ENCODE data around the gene MINDY2. TPM values are rescaled to one million over a fixed set of nuclear protein-coding genes. Genes with fewer than 3 reads are reported as not detected.
A peak's percentile ranks its signal among the peaks of the same experiment; 100 is the strongest.

Gene MINDY2
- total and polyA plus RNA-seq, 9 of the 15 experiments (the other 6 are each of a cell fraction or from before 2014, with no cell fraction given) = 2.4 to 15.3 (median 7.2) TPM

DNA sequence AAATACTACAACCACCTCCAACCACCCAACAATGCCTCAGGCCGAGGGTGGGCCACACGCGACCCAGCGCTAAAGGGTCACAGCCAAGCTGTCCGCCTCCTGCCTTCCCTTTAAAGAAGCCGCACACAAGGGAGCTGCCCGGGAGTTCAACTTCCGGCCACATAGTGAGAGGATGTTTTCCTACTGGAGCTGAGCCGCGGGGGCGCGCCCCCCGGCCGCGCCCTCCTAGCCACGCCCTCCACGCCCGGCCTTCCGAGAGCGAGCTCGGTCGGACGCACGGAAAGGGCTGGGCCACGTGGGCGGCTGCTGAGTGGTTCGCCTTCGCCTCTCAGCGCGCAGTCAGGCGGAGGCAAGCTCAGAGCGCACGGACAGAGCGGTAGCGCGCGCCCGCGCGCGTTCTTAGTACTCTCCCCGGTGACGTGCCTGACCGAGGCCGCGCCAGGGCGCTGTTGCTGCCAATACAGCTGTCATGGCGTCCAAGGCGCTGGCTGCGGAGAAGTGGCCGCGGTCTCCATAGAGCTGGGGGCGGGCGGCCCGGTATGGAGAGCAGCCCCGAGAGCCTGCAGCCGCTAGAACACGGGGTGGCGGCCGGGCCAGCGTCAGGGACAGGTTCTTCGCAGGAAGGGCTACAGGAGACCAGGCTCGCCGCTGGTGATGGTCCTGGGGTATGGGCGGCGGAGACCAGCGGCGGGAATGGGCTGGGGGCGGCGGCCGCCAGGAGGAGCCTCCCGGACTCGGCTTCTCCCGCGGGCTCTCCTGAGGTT is at the start of gene MINDY2 (continued):
- TF ChIP-seq, protein P1, sequence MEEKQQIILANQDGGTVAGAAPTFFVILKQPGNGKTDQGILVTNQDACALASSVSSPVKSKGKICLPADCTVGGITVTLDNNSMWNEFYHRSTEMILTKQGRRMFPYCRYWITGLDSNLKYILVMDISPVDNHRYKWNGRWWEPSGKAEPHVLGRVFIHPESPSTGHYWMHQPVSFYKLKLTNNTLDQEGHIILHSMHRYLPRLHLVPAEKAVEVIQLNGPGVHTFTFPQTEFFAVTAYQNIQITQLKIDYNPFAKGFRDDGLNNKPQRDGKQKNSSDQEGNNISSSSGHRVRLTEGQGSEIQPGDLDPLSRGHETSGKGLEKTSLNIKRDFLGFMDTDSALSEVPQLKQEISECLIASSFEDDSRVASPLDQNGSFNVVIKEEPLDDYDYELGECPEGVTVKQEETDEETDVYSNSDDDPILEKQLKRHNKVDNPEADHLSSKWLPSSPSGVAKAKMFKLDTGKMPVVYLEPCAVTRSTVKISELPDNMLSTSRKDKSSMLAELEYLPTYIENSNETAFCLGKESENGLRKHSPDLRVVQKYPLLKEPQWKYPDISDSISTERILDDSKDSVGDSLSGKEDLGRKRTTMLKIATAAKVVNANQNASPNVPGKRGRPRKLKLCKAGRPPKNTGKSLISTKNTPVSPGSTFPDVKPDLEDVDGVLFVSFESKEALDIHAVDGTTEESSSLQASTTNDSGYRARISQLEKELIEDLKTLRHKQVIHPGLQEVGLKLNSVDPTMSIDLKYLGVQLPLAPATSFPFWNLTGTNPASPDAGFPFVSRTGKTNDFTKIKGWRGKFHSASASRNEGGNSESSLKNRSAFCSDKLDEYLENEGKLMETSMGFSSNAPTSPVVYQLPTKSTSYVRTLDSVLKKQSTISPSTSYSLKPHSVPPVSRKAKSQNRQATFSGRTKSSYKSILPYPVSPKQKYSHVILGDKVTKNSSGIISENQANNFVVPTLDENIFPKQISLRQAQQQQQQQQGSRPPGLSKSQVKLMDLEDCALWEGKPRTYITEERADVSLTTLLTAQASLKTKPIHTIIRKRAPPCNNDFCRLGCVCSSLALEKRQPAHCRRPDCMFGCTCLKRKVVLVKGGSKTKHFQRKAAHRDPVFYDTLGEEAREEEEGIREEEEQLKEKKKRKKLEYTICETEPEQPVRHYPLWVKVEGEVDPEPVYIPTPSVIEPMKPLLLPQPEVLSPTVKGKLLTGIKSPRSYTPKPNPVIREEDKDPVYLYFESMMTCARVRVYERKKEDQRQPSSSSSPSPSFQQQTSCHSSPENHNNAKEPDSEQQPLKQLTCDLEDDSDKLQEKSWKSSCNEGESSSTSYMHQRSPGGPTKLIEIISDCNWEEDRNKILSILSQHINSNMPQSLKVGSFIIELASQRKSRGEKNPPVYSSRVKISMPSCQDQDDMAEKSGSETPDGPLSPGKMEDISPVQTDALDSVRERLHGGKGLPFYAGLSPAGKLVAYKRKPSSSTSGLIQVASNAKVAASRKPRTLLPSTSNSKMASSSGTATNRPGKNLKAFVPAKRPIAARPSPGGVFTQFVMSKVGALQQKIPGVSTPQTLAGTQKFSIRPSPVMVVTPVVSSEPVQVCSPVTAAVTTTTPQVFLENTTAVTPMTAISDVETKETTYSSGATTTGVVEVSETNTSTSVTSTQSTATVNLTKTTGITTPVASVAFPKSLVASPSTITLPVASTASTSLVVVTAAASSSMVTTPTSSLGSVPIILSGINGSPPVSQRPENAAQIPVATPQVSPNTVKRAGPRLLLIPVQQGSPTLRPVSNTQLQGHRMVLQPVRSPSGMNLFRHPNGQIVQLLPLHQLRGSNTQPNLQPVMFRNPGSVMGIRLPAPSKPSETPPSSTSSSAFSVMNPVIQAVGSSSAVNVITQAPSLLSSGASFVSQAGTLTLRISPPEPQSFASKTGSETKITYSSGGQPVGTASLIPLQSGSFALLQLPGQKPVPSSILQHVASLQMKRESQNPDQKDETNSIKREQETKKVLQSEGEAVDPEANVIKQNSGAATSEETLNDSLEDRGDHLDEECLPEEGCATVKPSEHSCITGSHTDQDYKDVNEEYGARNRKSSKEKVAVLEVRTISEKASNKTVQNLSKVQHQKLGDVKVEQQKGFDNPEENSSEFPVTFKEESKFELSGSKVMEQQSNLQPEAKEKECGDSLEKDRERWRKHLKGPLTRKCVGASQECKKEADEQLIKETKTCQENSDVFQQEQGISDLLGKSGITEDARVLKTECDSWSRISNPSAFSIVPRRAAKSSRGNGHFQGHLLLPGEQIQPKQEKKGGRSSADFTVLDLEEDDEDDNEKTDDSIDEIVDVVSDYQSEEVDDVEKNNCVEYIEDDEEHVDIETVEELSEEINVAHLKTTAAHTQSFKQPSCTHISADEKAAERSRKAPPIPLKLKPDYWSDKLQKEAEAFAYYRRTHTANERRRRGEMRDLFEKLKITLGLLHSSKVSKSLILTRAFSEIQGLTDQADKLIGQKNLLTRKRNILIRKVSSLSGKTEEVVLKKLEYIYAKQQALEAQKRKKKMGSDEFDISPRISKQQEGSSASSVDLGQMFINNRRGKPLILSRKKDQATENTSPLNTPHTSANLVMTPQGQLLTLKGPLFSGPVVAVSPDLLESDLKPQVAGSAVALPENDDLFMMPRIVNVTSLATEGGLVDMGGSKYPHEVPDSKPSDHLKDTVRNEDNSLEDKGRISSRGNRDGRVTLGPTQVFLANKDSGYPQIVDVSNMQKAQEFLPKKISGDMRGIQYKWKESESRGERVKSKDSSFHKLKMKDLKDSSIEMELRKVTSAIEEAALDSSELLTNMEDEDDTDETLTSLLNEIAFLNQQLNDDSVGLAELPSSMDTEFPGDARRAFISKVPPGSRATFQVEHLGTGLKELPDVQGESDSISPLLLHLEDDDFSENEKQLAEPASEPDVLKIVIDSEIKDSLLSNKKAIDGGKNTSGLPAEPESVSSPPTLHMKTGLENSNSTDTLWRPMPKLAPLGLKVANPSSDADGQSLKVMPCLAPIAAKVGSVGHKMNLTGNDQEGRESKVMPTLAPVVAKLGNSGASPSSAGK (IDR thresholded peaks at IDR 0.05) = peak; percentile 76
- TF ChIP-seq RBBP5 (IDR thresholded peaks at IDR 0.05; ENCODE audit: borderline replicate concordance, insufficient read depth, low read length, poor library complexity, severe bottlenecking) (peak; percentile 68), CSDE1 (IDR thresholded peaks at IDR 0.05) (no peak), MECOM (CRISPR knock-in tag; IDR thresholded peaks at IDR 0.05) (no peak), PRPF4 (IDR thresholded peaks at IDR 0.05; ENCODE audit: insufficient read depth, low read depth, low read length, poor library complexity, severe bottlenecking) (peak; percentile 36), POU5F1 (IDR thresholded peaks at IDR 0.05; ENCODE audit: borderline replicate concordance, low read depth, low read length, partially characterized antibody) (no peak), SIRT6 (IDR thresholded peaks at IDR 0.05; ENCODE audit: low read depth, low read length) (no peak)
- TF ChIP-seq, protein P2, sequence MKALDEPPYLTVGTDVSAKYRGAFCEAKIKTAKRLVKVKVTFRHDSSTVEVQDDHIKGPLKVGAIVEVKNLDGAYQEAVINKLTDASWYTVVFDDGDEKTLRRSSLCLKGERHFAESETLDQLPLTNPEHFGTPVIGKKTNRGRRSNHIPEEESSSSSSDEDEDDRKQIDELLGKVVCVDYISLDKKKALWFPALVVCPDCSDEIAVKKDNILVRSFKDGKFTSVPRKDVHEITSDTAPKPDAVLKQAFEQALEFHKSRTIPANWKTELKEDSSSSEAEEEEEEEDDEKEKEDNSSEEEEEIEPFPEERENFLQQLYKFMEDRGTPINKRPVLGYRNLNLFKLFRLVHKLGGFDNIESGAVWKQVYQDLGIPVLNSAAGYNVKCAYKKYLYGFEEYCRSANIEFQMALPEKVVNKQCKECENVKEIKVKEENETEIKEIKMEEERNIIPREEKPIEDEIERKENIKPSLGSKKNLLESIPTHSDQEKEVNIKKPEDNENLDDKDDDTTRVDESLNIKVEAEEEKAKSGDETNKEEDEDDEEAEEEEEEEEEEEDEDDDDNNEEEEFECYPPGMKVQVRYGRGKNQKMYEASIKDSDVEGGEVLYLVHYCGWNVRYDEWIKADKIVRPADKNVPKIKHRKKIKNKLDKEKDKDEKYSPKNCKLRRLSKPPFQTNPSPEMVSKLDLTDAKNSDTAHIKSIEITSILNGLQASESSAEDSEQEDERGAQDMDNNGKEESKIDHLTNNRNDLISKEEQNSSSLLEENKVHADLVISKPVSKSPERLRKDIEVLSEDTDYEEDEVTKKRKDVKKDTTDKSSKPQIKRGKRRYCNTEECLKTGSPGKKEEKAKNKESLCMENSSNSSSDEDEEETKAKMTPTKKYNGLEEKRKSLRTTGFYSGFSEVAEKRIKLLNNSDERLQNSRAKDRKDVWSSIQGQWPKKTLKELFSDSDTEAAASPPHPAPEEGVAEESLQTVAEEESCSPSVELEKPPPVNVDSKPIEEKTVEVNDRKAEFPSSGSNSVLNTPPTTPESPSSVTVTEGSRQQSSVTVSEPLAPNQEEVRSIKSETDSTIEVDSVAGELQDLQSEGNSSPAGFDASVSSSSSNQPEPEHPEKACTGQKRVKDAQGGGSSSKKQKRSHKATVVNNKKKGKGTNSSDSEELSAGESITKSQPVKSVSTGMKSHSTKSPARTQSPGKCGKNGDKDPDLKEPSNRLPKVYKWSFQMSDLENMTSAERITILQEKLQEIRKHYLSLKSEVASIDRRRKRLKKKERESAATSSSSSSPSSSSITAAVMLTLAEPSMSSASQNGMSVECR (CRISPR knock-in tag; IDR thresholded peaks at IDR 0.05) = peak; percentile 97
- TF ChIP-seq, protein P3, sequence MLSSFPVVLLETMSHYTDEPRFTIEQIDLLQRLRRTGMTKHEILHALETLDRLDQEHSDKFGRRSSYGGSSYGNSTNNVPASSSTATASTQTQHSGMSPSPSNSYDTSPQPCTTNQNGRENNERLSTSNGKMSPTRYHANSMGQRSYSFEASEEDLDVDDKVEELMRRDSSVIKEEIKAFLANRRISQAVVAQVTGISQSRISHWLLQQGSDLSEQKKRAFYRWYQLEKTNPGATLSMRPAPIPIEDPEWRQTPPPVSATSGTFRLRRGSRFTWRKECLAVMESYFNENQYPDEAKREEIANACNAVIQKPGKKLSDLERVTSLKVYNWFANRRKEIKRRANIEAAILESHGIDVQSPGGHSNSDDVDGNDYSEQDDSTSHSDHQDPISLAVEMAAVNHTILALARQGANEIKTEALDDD (IDR thresholded peaks at IDR 0.05) = no peak

All from K562 (cell line).